Stimulated activated CD8-positive, alpha-beta memory T cell treated with anti-CD3 and anti-CD28 coated beads, Interleukin-15, amount 100 ng/mL, for 24 hours (primary cell): ENCODE data around the gene SLC25A29.
A peak's percentile ranks its signal among the peaks of the same experiment; 100 is the strongest.
"Not testable (repeated sequence)": the region's sequence is repeated elsewhere in the genome, so short reads cannot be mapped to it uniquely, and the experiment has no call there.

Experiments
- DNase-seq: peaks from one replicate; pipeline ENCODE4 v3.0.0-alpha.2; 2020; ENCODE audit warnings: low read depth

The SLC25A29 gene, protein sequence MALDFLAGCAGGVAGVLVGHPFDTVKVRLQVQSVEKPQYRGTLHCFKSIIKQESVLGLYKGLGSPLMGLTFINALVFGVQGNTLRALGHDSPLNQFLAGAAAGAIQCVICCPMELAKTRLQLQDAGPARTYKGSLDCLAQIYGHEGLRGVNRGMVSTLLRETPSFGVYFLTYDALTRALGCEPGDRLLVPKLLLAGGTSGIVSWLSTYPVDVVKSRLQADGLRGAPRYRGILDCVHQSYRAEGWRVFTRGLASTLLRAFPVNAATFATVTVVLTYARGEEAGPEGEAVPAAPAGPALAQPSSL

DNA sequence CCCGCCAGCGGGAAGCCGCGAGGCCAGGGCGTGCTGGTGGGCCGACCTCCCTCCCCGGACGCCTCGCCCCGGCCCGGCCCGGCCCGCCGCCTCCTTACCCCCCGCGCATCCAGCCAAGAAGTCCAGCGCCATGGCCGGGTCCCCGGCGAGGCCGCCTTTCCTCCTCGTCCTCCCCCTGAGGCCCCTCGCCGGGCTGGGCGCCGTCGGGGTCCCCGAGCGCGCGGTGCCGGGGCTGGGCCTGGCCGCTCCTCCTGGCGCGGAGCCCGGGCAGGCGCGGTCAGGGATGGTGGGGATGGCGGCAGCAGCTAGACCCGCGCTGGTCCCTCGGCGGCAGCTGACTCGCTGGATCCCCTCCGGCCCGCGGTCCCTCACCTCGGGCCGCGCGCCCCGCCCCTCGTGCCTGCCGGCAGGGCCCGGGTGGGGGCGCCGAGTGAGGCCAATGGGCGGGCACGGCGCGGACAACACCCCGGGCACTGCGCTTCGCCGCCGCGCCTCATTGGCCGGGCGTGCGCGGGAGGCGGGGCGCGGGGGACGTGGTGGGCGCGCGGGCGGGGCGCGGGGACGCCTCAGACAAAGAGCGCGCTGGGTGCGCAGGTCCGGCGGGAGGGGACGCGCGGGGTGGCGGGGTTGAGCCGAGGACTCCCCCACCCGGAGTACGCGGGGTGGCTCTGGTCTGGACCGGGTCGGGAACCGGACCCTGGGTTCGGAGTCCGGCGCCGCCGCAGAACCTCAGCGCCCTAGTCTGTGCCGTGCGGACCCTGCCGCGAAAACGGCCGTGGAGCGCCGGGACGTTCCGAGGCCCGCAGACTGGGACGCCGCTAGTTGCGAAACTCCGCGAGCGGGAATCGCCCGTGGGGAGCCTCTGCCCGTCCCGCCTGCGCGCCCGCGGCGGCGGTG lies at the start of gene SLC25A29:
Gene SLC25A29 (minus strand): TSS at position 344 of the 897 bp plus-strand sequence. CDS start 212 bp downstream, at position 132.
- DNase-seq, result peak; percentile 57

DNA sequence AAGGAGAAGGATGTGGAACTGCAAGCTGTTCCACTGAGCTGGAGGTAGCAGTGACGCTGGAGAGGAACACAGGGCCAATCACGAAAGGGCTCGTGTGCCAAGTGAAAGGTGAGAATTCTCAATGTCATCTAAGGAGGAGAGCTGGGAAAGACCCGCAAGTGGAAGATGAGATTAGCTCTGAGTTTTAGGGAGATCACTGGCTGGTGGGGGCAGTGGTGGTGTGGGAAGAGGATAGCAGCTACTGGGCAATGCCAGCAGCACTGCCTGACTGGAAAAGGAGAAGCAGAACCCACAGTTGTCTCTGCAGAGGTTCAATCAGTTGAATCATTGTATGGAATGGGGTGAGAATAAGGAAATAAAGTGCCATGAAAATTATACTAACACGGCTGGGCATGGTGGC lies 44.7 kb upstream of the SLC25A29 start:
- DNase-seq, result no peak

DNA sequence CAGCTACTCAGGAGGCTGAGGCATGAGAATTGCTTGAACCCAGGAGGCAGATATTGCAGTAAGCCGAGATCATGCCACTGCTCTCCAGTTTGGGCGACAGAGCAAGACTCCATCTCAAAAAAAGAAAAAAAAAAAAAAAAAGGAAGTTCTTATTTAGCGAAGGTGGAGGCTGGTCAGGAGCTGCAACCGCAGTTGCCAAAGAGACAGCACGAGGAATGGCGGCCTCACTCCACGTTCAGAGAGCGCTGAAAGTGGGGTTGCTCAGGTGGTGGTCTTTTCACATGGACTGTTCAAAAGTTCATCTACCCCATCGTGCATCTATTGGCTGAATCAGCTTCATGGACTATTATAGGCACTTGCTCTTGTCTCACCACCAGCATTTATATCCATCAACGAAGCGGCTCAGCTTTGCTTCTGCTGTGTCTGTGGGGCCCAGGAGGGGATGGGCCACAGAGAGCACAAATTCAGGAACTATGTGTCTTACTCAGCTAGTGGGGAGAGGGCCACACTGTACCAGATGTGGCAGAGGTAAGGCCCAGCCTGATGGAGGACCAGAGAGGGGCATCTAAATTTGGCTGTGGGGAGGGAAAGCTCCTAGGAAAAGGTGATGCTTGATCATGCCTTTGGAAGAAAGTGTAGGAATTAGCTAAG lies 44.2 kb upstream of the SLC25A29 start:
- DNase-seq, result no peak

DNA sequence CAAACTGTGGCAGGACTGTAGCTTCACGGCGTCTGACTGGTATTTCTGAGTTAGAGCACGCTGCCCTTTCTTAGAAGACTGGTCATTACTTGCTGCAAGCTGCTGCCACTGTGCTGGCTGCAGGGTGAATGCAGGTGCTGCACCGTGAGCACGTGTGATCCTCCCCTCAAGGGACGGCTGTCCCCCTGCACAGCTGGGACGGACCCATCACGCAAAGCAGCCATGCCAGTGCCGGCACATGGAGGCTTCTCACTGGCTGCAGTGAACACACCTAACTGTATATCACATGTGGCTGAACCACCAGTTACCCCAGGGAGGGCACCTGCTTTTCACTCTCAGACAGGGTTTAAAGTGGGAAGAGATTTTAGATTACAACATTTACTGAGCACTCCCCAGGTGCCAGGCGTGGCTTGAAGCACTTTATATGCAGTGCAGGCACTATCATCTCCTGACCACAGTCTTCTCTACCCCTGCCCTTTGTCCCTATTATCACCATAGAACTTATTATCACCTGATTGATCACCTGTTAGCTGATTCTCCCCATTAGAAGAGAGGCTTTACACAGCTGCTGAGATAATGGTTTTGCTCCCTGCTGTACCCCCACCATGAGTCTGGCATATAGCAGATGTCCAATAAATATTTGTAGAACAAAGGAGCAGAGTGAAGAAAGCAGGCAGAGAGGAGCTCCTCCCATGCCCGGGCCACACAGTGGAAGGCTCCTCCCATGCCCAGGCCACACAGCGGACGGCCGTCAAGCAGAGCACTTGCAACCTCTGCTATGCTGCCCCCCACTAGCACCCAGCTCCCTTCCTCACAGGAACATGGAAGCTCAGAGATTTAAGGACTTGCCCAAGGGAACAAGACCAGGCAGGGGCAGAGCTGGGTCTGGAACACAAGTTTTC lies 42.8 kb upstream of the SLC25A29 start:
- DNase-seq, result no peak

DNA sequence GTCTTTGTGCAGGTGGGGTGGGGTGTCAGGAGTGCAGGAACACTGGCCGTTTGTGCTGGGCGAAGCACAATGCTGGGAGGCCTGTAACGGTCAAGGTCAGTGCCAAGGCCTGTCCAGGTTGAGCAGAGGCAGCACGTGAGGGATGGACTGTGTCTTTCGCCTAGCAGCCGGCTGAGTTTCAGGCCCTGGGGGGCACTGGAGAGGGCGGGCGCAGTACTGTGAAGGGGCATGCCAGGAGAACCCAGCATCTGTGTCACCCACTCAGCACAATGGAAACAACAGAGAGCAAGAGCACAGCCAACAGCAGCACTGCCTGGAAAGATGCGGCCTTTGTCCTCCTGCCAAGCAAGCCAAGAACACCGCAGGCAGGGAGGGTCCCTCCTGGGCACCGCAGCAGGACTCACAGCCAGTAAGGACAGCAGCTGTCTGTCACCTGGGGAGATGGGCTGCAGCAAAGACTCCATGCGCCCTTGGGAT lies 42.0 kb upstream of the SLC25A29 start:
- DNase-seq, result no peak

DNA sequence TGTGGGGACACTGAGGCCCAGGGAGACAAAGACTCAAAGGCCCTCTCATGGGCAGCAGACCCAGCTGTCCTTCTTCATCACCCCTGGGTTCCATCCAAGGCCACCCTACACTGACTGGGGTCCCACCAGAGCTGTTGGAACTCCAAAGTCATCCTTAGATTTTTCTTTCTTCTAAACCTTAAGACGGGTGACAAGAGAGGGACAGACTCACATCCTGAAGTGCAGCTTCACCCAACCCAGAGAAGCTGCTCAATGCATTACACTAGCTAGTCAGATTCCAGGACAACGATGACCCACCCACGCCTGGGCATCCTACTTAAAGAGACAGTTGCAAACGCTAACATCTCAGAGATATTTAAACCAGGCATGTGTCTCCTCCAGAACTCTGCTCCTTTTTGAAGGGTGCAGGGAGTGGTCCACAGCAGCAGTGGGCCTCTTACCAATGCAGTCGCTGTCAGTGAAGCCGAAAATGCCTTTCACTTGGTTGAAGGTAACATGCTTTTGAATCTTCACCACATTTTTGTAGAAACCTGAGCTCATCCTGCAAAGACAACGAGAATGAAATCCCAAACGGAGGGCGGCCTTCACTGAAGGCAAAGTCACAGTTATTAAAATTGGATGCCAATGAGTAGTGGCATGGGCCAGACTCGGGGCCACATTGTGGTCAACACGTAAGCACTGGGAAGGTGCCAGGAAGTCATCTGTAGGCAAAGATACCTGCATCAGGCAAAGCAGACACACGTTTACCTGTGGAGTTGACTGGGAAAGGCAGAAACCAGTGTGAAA lies 40.3 kb upstream of the SLC25A29 start:
- no peak for DNase-seq

DNA sequence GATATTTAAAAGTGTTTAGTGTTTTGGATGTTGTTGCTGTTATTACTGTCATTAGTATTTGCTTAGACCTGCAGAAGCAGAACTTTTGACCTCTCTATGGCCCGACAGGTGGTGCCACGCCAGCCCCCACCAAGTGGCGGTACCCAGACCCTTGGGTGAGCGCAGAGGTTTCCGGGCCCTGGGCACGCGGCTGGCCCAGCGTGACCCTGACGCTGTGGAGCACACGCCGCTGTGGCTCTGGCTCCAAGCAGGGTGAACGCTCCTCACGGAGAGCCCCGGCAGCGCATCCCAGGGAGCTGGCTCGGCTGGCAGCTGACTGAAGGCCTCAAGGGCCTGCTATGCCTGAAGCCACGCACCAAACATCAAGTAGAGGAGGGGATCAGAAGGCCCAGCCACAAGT lies 39.5 kb upstream of the SLC25A29 start:
- no peak for DNase-seq

DNA sequence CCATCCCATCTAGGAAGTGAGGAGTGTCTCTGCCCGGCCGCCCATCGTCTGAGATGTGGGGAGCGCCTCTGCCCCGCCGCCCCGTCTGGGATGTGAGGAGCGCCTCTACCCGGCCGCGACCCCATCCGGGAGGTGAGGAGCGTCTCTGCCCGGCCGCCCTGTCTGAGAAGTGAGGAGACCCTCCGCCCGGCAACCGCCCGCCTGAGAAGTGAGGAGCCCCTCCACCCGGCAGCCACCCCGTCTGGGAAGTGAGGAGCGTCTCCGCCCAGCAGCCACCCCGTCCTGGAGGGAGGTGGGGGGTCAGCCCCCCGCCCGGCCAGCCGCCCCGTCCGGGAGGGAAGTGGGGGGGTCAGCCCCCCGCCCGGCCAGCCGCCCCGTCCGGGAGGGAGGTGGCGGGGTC lies 38.4 kb upstream of the SLC25A29 start:
- DNase-seq, result not testable (repeated sequence)

DNA sequence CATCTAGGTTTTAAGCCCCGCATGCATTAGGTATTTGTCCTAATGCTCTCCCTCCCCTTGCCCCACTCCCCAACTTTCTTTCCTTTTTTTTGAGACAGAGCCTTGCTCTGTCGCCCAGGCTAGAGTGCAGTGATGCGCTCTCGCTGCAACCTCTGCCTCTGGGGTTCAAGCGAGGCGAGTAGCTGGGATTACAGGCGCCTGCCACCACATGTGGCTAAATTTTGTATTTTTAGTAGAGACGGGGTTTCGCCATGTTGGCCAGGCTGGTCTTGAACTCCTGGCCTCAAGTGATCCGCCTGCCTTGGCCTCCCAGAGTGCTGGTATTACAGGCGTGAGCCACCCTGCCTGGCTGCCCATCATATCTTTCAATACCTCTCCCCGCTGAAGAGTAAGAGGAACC lies 36.6 kb upstream of the SLC25A29 start:
- DNase-seq, result not testable (repeated sequence)

DNA sequence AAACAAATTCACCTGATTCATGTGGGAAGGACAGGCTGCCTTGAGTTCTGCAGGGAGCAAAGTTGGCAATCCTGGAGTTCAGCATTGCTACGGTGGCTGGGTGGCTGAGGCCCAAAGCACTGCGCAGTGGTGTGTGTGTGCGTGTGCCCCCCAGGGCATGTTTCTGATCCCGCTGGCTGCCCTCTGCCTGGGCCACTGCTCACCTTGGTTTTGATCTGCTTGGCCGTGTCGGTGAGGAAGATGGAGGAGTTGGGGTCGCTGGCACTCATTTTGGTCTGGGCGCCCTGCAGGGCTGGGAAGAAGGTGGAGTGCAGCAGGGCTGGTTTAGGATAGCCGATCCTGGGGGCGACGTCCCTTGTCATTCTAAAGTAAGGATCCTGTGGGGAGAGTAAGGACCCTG lies 36.0 kb upstream of the SLC25A29 start:
- no peak for DNase-seq

DNA sequence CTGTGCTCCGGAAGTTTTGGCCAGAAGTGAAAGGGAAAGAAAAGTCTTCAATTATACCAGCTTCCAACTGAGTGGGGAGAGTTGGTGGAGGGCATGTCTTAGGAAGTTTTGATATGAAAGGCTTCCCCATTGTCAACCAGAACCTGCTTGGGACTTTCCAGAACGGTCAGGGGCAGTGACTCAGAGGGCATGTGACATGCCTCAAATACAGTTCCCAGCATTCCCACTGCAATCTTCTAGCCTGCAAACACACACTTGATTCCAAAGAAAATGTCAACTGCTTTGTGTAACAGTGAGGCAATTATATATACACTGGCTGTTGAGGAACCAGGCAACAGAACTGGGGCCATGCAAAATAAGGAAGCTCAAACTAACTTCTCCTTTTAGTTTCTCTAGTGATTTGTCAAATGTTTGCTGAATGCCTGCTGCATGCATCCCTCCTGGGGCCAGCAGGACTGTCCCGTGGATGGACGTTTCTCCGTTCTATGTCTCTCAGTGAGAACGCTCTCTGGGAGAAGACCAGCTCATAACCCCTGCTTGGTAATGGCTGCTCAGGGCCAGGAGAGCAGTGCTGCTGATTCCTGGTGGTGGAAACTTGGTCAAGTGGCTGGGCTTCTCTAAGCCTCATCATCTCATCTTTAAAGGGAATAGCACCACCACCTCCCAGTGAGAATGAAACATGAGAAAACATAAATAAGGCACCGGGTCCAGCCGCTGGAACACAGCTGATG lies 35.2 kb upstream of the SLC25A29 start:
- no peak for DNase-seq

DNA sequence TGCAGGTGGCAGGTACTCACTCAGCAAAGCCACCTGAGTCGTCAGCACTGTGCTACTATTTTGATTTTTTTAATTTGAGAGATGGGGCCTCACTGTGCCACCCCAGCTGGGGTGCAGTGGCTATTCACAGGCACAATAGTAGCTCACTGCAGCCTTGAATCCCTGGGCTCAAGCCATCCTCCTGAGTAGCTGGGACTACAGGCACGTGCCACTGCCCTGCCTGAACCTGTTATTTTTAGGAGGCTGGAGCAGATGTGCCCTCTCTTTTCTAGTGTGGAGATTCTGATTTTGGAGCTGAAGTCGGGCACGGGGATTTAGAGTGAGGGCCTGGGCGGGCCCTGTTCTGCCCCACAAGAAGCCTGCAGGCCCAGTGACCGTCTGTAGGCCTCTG lies 34.2 kb upstream of the SLC25A29 start:
- DNase-seq, result no peak

DNA sequence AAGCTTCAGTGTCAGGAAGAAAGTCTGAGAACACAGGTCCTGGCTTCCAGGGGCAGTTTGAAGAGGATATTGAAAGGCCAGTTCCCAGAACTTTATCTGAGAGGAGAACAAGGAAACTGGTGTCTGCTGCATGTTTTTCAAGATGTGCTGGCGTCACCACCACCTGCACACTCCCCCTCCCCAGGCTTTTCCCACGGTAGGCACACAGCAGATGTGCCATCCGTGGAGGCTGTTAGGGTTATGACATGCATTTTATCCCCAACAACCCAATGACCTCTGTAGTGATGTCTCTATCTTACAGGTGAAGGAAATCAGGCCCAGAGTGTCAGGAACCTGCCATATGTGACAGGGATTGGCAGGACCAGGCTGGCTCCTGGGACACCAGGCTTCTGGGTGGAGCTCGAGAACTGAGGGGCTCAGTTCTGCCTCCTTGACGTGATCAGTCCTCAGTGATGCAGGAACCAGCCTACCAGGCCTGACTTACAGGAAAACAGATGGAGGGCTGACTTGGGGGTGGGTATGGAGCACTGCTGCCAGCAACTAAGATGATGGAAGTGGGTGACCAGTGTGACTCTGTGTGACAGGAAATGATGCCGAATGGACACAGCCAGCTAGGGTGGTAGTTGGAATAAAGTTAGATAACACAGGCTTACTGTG lies 33.6 kb upstream of the SLC25A29 start:
- DNase-seq, result no peak

DNA sequence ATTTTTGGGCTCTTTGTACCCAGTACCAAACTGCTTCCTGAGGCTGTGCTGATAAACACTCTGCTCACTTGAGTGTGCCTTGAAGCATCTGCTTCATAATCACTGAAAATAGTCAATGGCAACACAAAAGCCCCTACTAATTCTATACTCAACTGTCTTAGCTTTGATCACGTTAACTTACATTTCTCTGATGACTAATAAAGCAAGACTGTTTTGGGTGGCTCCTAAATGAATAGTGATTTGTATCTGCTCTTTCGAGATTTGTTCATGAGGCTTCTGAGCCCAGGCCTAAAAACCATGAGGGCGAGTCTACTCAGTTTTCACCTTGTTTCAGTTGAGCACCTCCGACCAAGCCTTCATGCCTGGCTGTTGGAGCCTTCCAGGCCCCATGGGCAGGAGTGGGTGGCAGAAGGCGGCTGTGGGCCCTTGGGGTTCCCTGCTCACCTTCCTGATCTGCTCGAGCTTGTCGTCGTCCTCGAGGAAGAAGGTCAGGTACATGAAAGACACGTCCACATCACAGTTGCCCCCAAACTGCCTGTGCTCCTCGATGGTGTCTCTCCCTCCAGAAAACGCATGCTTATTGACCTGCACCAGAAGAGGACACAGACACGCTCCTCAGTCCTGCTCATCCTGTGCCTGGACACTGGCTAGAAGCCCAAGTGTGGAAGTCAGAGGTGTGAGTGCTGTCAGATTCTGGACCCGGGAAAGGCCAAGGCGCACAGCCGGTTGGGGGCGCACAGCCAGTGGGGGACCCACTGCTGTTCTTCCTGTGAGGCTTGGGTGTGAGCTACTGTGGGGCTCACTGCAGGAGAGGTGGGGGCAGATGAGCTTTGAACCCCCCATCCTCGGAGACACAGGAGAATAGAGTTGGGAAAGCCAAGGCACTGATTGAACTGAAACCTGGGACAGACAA lies 30.6 kb upstream of the SLC25A29 start:
- DNase-seq, result no peak

DNA sequence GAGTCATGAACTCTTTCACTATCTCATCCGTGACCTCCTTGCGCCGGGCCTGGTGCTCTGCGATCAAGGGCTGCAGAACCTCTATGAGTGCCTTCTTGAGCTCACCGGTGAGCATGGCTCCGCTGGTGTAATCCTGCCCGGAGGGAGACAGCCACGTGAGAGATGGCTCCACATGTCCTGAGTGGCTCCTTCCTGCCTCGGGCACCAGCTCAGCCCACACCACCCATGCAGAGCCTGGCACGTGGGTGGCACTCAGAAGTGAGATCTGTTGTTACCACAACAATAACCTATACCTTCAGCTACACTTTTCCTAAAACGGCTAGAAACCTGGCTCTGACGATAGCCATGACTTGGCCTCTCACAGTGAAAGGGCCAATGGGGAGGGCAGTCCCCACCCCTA lies 28.7 kb upstream of the SLC25A29 start:
- DNase-seq, result no peak

DNA sequence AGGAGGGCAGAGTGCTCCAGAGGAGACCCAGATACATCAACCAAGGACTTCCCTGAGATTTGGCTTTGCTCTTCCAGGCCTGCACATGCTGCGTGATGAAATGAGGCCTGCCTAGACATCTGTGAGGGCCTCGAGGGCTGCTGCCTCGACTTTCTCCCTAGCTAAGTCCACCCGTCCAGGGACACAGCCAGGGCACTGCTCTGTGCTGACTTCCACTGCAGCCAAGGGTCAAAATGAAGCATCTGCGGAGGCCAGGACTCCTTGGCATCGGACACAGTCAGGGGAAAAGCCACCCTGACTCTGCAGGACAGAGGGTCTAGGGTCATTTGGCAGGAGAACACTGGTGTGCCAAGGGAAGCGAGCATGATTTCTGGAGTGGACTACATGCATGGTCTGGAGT lies 27.6 kb upstream of the SLC25A29 start:
- DNase-seq, result no peak

DNA sequence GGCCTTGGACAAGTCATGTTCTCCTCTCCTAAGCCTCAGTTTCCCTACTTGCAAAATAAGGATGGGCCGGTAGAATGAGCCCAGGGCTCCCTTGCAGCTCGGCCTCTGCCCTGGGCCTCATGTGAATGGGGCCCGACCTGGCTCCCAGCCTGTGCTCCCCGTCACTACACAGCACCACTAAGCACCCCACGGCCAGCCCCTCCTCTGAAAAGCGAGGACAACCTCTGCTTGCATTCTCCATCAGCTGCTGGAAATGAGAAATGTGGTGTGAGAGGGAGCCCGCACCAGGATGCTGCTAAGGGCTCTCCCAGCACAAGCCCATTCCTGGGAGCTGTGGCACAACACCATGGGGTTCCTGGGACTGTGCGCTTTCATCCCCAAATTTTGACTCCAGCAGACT lies 27.1 kb upstream of the SLC25A29 start:
- no peak for DNase-seq

DNA sequence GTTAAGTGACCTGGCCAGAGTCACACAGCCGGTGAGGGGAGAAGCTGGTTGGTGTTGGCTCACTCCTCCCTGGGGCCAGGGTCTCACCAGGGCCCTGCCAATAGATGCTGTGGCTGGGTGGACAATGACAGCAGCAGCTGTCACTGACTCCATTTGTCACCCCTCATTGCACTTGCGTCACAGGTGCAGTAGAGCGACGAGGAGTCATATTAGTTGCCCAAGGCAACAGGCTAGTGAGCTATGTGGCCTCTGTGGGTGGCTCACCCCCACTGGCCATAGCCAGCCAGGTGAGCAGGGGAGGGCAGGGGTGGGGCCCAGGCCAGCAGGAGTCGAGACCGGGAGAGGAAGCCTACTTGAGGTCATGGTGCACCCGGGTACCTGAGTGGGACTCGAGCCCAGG lies 26.6 kb upstream of the SLC25A29 start:
- no peak for DNase-seq
